ENCODE measurements around the gene GNGT2. TPM values are rescaled to one million over a fixed set of nuclear protein-coding genes. Genes with fewer than 3 reads are reported as not detected.

GNGT2 gene
- polyA plus RNA-seq, 1 of the 3 experiments (the other 2 are of a cell fraction), result 11.0 TPM

- Histone ChIP-seq H3K4me2 (no peak overlapping the region), H3K79me2 (ENCODE audit: insufficient read depth) (no peaks in the 10 kb centered on the region), H2AFZ (ENCODE audit: low read depth) (no peak overlapping the region), H3K9ac (no peak overlapping the region), H3K36me3 (replicated peaks in 1 of 2; ENCODE audit: control insufficient read depth in 1 of 2, insufficient read depth in 2 of 2, low read length in 1 of 2) (no peaks in the 10 kb centered on the region), H3K9me3 (no peaks in the 10 kb centered on the region), H3F3A (replicated peaks; ENCODE audit: insufficient read depth) (peaks cover 27% of the 10 kb centered on the region), H4K20me1 (ENCODE audit: insufficient read depth) (no peaks in the 10 kb centered on the region), H3K4me3 (ENCODE audit: low read depth in 2 of 2, low read length in 1 of 2) (no peak overlapping the region), H3K27ac (ENCODE audit: low read depth in 2 of 2, low read length in 1 of 2) (no peak overlapping the region), H3K27me3 (ENCODE audit: insufficient read depth) (no peaks in the 10 kb centered on the region), H3K4me1 (ENCODE audit: control insufficient read depth in 1 of 2, insufficient read depth in 2 of 2, low read depth in 1 of 2, low read length in 1 of 2) (peaks cover 0 to 2% of the 10 kb centered on the region in 2 experiments; a peak in 2 of 4 replicates), H3K9me2 (no peaks in the 10 kb centered on the region)
- TF ChIP-seq, protein P1, sequence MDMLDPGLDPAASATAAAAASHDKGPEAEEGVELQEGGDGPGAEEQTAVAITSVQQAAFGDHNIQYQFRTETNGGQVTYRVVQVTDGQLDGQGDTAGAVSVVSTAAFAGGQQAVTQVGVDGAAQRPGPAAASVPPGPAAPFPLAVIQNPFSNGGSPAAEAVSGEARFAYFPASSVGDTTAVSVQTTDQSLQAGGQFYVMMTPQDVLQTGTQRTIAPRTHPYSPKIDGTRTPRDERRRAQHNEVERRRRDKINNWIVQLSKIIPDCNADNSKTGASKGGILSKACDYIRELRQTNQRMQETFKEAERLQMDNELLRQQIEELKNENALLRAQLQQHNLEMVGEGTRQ (IDR thresholded peaks at IDR 0.05; ENCODE audit: borderline replicate concordance, low read depth, low read length), result no peak
- ChIA-PET CTCF (interaction anchor here (8.6 kb wide), 1 partner anchor 31 kb away, joined by 77 read pairs; the partner anchor contains the start of gene PHOSPHO1), POLR2A (no interaction called here)
- no peak for DNase-seq
- 59% methylated on average over 4 of the region's 4 CpGs for WGBS (ENCODE audit: low lambda C conversion rate)
Observed at GRCh38 chr17:49195751-49196150, 14.6 kb downstream of the GNGT2 start.

GRCh38 chr17:49194297-49194607, 16.1 kb downstream of the GNGT2 start:
- Histone ChIP-seq H3K27me3 (ENCODE audit: insufficient read depth) (no peaks in the 10 kb centered on the region), H4K20me1 (ENCODE audit: insufficient read depth) (no peaks in the 10 kb centered on the region), H2AFZ (ENCODE audit: low read depth) (0 out of 2 replicates have a peak overlapping the region, but pooled peaks have one; percentile 76), H3K4me3 (ENCODE audit: low read depth in 2 of 2, low read length in 1 of 2) (peak overlapping the region; percentile 64 to 77; a peak in 2 of 4 replicates), H3K9me3 (no peaks in the 10 kb centered on the region), H3K4me1 (ENCODE audit: control insufficient read depth in 1 of 2, insufficient read depth in 2 of 2, low read depth in 1 of 2, low read length in 1 of 2) (peaks cover 0 to 3% of the 10 kb centered on the region in 2 experiments; a peak in 2 of 4 replicates), H3K27ac (ENCODE audit: low read depth in 2 of 2, low read length in 1 of 2) (no peak overlapping the region), H3K36me3 (replicated peaks in 1 of 2; ENCODE audit: control insufficient read depth in 1 of 2, insufficient read depth in 2 of 2, low read length in 1 of 2) (no peaks in the 10 kb centered on the region), H3F3A (replicated peaks; ENCODE audit: insufficient read depth) (peaks cover 27% of the 10 kb centered on the region), H3K9me2 (no peaks in the 10 kb centered on the region), H3K9ac (no peak overlapping the region), H3K4me2 (peak overlapping the region; percentile 74), H3K79me2 (ENCODE audit: insufficient read depth) (no peaks in the 10 kb centered on the region)
- CTCF ChIA-PET, result interaction anchor here (1.4 to 8.6 kb wide), 3 partner anchors 11 to 33 kb away, joined by 3 to 77 read pairs (median 40); partner anchors contain the start of gene PHOSPHO1
- TF ChIP-seq RFX5 (IDR thresholded peaks at IDR 0.05; ENCODE audit: low read length), result no peak
- no peak for TF ChIP-seq SIN3A (IDR thresholded peaks at IDR 0.05; ENCODE audit: borderline replicate concordance, low read depth, low read length)
- no peak for TF ChIP-seq NRF1 (IDR thresholded peaks at IDR 0.05; ENCODE audit: low read depth, low read length)
- TF ChIP-seq, protein P2, sequence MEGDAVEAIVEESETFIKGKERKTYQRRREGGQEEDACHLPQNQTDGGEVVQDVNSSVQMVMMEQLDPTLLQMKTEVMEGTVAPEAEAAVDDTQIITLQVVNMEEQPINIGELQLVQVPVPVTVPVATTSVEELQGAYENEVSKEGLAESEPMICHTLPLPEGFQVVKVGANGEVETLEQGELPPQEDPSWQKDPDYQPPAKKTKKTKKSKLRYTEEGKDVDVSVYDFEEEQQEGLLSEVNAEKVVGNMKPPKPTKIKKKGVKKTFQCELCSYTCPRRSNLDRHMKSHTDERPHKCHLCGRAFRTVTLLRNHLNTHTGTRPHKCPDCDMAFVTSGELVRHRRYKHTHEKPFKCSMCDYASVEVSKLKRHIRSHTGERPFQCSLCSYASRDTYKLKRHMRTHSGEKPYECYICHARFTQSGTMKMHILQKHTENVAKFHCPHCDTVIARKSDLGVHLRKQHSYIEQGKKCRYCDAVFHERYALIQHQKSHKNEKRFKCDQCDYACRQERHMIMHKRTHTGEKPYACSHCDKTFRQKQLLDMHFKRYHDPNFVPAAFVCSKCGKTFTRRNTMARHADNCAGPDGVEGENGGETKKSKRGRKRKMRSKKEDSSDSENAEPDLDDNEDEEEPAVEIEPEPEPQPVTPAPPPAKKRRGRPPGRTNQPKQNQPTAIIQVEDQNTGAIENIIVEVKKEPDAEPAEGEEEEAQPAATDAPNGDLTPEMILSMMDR (IDR thresholded peaks at IDR 0.05), result no peak
- TF ChIP-seq GABPA (IDR thresholded peaks at IDR 0.05; ENCODE audit: low read depth), result no peak
- TF ChIP-seq, protein P3, sequence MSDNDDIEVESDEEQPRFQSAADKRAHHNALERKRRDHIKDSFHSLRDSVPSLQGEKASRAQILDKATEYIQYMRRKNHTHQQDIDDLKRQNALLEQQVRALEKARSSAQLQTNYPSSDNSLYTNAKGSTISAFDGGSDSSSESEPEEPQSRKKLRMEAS (IDR thresholded peaks at IDR 0.05; ENCODE audit: low read depth), result no peak
- TF ChIP-seq EZH2phosphoT487 (IDR thresholded peaks at IDR 0.05; ENCODE audit: borderline replicate concordance, low read depth), result no peak
- TF ChIP-seq NFIC (IDR thresholded peaks at IDR 0.05; ENCODE audit: borderline replicate concordance), result no peak
- no peak for TF ChIP-seq SMC3 (IDR thresholded peaks at IDR 0.05; ENCODE audit: low read depth, low read length)
- no peak for TF ChIP-seq MEF2A (IDR thresholded peaks at IDR 0.05; ENCODE audit: borderline replicate concordance, low read depth)
- POLR2A ChIA-PET, result no interaction called here
- 33% methylated on average over 3 of the region's 3 CpGs for whole genome bisulfite sequencing (ENCODE audit: low lambda C conversion rate)
- DNase-seq, result no peak

Data from SK-N-SH (cell line).